ENCODE data around the gene MSH6. TPM values are rescaled to one million over a fixed set of nuclear protein-coding genes. Genes with fewer than 3 reads are reported as not detected.

The MSH6 gene
- total RNA-seq, 2 donors from 2014 or later: 25.7 to 67.4 TPM

- TF ChIP-seq CTCF (IDR thresholded peaks at IDR 0.05): no peak
These were observed 16.2 kb downstream of the MSH6 start for GRCh38 chr2:47799031-47799609.

GRCh38 chr2:47801118-47801517 is 18.2 kb downstream of the MSH6 start:
- no peak for DNase-seq
- Histone ChIP-seq H3K9me3 (no peaks in the 10 kb centered on the region), H3K36me3 (peaks cover 21% of the 10 kb centered on the region)

More at GRCh38 chr2:47799031-47799609, 16.2 kb downstream of the MSH6 start:
- Histone ChIP-seq H3K4me1 (no peaks in the 10 kb centered on the region), H3K36me3 (peaks cover 21% of the 10 kb centered on the region), H3K4me3 (no peak overlapping the region), H3K9ac (ENCODE audit: low read depth in 2 of 2, low read length in 2 of 2) (no peak overlapping the region), H3K27ac (no peak overlapping the region), H3K27me3 (no peaks in the 10 kb centered on the region), H3K9me3 (no peaks in the 10 kb centered on the region)
- DNase-seq: no peak
- intact Hi-C loops (cut with DNase I): no loop called here

GRCh38 chr2:47803363-47803762 is 20.4 kb downstream of the MSH6 start:
- Histone ChIP-seq H3K4me1 (no peaks in the 10 kb centered on the region), H3K9me3 (no peaks in the 10 kb centered on the region), H3K4me3 (no peak overlapping the region), H3K9ac (ENCODE audit: low read depth in 2 of 2, low read length in 2 of 2) (no peak overlapping the region), H3K27me3 (no peaks in the 10 kb centered on the region), H3K27ac (no peak overlapping the region), H3K36me3 (peaks cover 13% of the 10 kb centered on the region)
- TF ChIP-seq CTCF (IDR thresholded peaks at IDR 0.05): no peak
- intact Hi-C loops (cut with DNase I): no loop called here
- DNase-seq: no peak

More at GRCh38 chr2:47801118-47801517, 18.2 kb downstream of the MSH6 start:
- no peak overlapping the region for H3K9ac ChIP-seq (ENCODE audit: low read depth in 2 of 2, low read length in 2 of 2)
- no peak overlapping the region for H3K4me3 ChIP-seq
- no peak overlapping the region for H3K27ac ChIP-seq
- TF ChIP-seq CTCF (IDR thresholded peaks at IDR 0.05): no peak
- no peaks in the 10 kb centered on the region for H3K27me3 ChIP-seq
- intact Hi-C loops (cut with DNase I): no loop called here
- H3K4me1 ChIP-seq: no peaks in the 10 kb centered on the region

GRCh38 chr2:47803770-47804169 is 20.8 kb downstream of the MSH6 start:
- Histone ChIP-seq H3K27ac (no peak overlapping the region), H3K4me3 (no peak overlapping the region), H3K9me3 (no peaks in the 10 kb centered on the region), H3K4me1 (no peaks in the 10 kb centered on the region), H3K9ac (ENCODE audit: low read depth in 2 of 2, low read length in 2 of 2) (no peak overlapping the region), H3K36me3 (peaks cover 13% of the 10 kb centered on the region), H3K27me3 (no peaks in the 10 kb centered on the region)
- TF ChIP-seq CTCF (IDR thresholded peaks at IDR 0.05): no peak
- no peak for DNase-seq
- intact Hi-C loops (cut with DNase I): no loop called here

GRCh38 chr2:47805850-47806249 is 22.9 kb downstream of the MSH6 start:
- Histone ChIP-seq H3K9ac (ENCODE audit: low read depth in 2 of 2, low read length in 2 of 2) (no peak overlapping the region), H3K9me3 (no peaks in the 10 kb centered on the region), H3K4me1 (no peaks in the 10 kb centered on the region), H3K36me3 (peaks cover 13% of the 10 kb centered on the region), H3K27ac (no peak overlapping the region), H3K27me3 (no peaks in the 10 kb centered on the region), H3K4me3 (no peak overlapping the region)
- intact Hi-C loops (cut with DNase I): no loop called here
- no peak for DNase-seq
- TF ChIP-seq CTCF (IDR thresholded peaks at IDR 0.05): no peak

All from colonic mucosa (tissue), 4 donors.